ENCODE results near the gene DPEP3. TPM values are rescaled to one million over a fixed set of nuclear protein-coding genes. Genes with fewer than 3 reads are reported as not detected.

Gene DPEP3
- total and polyA plus RNA-seq, 10 of the 15 experiments (the other 5 are each of a cell fraction or from before 2014, with no cell fraction given), result not detected

DNA sequence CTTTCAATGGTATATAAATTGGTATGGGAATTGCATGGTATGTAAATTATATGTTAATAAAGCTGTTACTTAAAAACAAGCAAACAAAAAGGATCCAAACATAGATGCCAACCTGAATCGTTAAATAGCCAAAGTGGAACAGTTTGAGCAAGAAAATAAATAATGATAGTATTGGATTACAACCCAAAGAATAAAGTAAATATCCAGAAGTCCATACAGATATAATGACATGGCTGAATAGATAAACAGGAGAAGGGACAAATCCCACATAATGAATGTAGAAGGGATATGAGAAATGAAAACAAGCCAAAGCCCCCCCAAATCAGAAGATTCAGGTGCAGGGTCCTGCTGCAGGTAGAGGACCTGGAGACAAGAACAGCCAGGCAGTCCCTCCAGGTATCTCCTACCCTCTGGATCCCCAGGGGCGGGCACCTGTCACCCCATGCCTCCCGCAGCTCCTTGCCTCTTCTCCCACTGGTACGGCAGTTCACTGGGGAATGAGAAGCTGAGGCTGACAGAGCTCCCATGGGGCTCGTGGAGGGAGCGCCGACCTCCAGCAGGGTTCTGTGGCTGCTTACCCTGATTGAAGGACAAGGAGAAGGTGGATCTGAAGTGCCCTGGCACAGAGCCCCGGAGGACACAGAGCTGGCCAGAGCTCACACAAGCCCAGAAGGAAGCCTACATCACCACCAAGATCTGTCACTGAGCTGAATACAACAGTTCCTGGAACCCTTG is 26.5 kb downstream of the DPEP3 start:
- H3K27ac ChIP-seq (ENCODE audit: control insufficient read depth, insufficient read depth), result no peak overlapping the region
- 94% methylated on average over 8 of the region's 8 CpGs for WGBS (ENCODE audit: insufficient coverage, insufficient replicate concordance, low lambda C conversion rate, missing lambda C conversion rate)
- BruUV-seq (replicated peaks), result no TSS peak
- in situ Hi-C loops (cut with MboI) (no loop called here), intact Hi-C loops (cut with micrococcal nuclease; ENCODE audit: unreplicated experiment) (no loop called here)
- H3K36me3 ChIP-seq (ENCODE audit: control insufficient read depth in 2 of 2, insufficient read depth in 2 of 2, low read length in 1 of 2), result peaks cover 0 to 3% of the 10 kb centered on the region in 2 experiments; a peak in 3 of 4 replicates
- no peak overlapping the region for H2AFZ ChIP-seq (ENCODE audit: control insufficient read depth, low read depth, low read length)
- H3K79me2 ChIP-seq (ENCODE audit: control insufficient read depth, insufficient read depth, low read length), result no peaks in the 10 kb centered on the region
- no peaks in the 10 kb centered on the region for H3K9me3 ChIP-seq (replicated peaks; ENCODE audit: control insufficient read depth, insufficient read depth, low read length)
- FAIRE-seq (no peak), ATAC-seq (no peak), DNase-seq (ENCODE audit: low read depth, low spot score) (no peak)
- no peaks in the 10 kb centered on the region for H3K27me3 ChIP-seq (replicated peaks in 1 of 2; ENCODE audit: control insufficient read depth in 2 of 2, insufficient read depth in 2 of 2, low read length in 1 of 2)
- no peaks in the 10 kb centered on the region for H4K20me1 ChIP-seq (ENCODE audit: control insufficient read depth, insufficient read depth)
- H3K4me3 ChIP-seq, result no peak overlapping the region
- H3K4me1 ChIP-seq (ENCODE audit: control insufficient read depth, insufficient read depth, low read length), result peaks cover 3% of the 10 kb centered on the region; the same call in 1 of the 2 replicates
- TF ChIP-seq ZNF207 (IDR thresholded peaks at IDR 0.05; ENCODE audit: borderline replicate concordance) (no peak), IRF5 (IDR thresholded peaks at IDR 0.05; ENCODE audit: borderline replicate concordance) (no peak), TCF12 (IDR thresholded peaks at IDR 0.05; ENCODE audit: low read depth, low read length) (no peak), WRNIP1 (IDR thresholded peaks at IDR 0.05; ENCODE audit: borderline replicate concordance, low read depth, low read length) (no peak), SIX5 (IDR thresholded peaks at IDR 0.05; ENCODE audit: low read depth, low read length, severe bottlenecking) (no peak), HDGF (IDR thresholded peaks at IDR 0.05) (no peak), NFYB (IDR thresholded peaks at IDR 0.05; ENCODE audit: insufficient read depth, low read depth, low read length) (no peak), IRF3 (IDR thresholded peaks at IDR 0.05) (no peak), ESRRA (IDR thresholded peaks at IDR 0.05; ENCODE audit: low read length) (no peak), CHD1 (IDR thresholded peaks at IDR 0.05; ENCODE audit: low read depth, low read length) (no peak)
- TF ChIP-seq, protein P1, sequence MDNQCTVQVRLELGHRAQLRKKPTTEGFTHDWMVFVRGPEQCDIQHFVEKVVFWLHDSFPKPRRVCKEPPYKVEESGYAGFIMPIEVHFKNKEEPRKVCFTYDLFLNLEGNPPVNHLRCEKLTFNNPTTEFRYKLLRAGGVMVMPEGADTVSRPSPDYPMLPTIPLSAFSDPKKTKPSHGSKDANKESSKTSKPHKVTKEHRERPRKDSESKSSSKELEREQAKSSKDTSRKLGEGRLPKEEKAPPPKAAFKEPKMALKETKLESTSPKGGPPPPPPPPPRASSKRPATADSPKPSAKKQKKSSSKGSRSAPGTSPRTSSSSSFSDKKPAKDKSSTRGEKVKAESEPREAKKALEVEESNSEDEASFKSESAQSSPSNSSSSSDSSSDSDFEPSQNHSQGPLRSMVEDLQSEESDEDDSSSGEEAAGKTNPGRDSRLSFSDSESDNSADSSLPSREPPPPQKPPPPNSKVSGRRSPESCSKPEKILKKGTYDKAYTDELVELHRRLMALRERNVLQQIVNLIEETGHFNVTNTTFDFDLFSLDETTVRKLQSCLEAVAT (IDR thresholded peaks at IDR 0.05), result no peak
- no peak overlapping the region for H3K4me2 ChIP-seq (ENCODE audit: control insufficient read depth, insufficient read depth)
- SMC1A ChIA-PET (ENCODE audit: uncharacterized antibody, unreplicated experiment), result interaction anchor here (0.9 kb wide), 1 partner anchor 12 kb away, joined by 3 read pairs; no protein-coding TSS in a partner anchor
- POLR2A ChIA-PET, result interaction anchor here (1.0 kb wide), 1 partner anchor 12 kb away, joined by 3 read pairs; no protein-coding TSS in a partner anchor
- CTCF ChIA-PET, result interaction anchor here (0.9 to 1.1 kb wide), 2 partner anchors 12 to 137 kb away, joined by 5 to 7 read pairs; no protein-coding TSS in a partner anchor
- RAD21 ChIA-PET (ENCODE audit: unreplicated experiment), result no interaction called here
- H3K9ac ChIP-seq (ENCODE audit: control insufficient read depth, insufficient read depth, low read length), result no peak overlapping the region

All from GM12878 (cell line).